ENCODE data around the gene RNF214. TPM values are rescaled to one million over a fixed set of nuclear protein-coding genes. Genes with fewer than 3 reads are reported as not detected.

RNF214 gene
- total RNA-seq, 1 donor from 2014 or later = 37.1 TPM

GRCh38 chr11:117295438-117296137 lies 63.1 kb downstream of the RNF214 start:
- Mint-ChIP-seq H3K36me3 (ENCODE audit: low read depth, unreplicated experiment) (peaks cover 21% of the 10 kb centered on the region), H3K27me3 (ENCODE audit: unreplicated experiment) (peaks cover 2% of the 10 kb centered on the region), H3K9me3 (ENCODE audit: unreplicated experiment) (no peaks in the 10 kb centered on the region), H3K4me3 (ENCODE audit: unreplicated experiment) (no peak overlapping the region), H3K4me1 (ENCODE audit: unreplicated experiment) (peaks cover 15% of the 10 kb centered on the region), H3K27ac (ENCODE audit: unreplicated experiment) (no peak overlapping the region)
- no peak for DNase-seq (ENCODE audit: low spot score)
- no peak for TF ChIP-seq CTCF (IDR thresholded peaks at IDR 0.05; ENCODE audit: unreplicated experiment)

GRCh38 chr11:117296881-117297280 lies 64.4 kb downstream of the RNF214 start:
- Mint-ChIP-seq H3K4me1 (ENCODE audit: unreplicated experiment) (peaks cover 19% of the 10 kb centered on the region), H3K9me3 (ENCODE audit: unreplicated experiment) (no peaks in the 10 kb centered on the region), H3K36me3 (ENCODE audit: low read depth, unreplicated experiment) (peaks cover 20% of the 10 kb centered on the region), H3K27me3 (ENCODE audit: unreplicated experiment) (peaks cover 2% of the 10 kb centered on the region), H3K27ac (ENCODE audit: unreplicated experiment) (no peak overlapping the region), H3K4me3 (ENCODE audit: unreplicated experiment) (no peak overlapping the region)
- TF ChIP-seq CTCF (IDR thresholded peaks at IDR 0.05; ENCODE audit: unreplicated experiment) = no peak
- no peak for DNase-seq (ENCODE audit: low spot score)

GRCh38 chr11:117298195-117298594 lies 65.7 kb downstream of the RNF214 start:
- Mint-ChIP-seq H3K4me3 (ENCODE audit: unreplicated experiment) (no peak overlapping the region), H3K4me1 (ENCODE audit: unreplicated experiment) (peaks cover 19% of the 10 kb centered on the region), H3K36me3 (ENCODE audit: low read depth, unreplicated experiment) (peaks cover 15% of the 10 kb centered on the region), H3K27ac (ENCODE audit: unreplicated experiment) (no peak overlapping the region), H3K9me3 (ENCODE audit: unreplicated experiment) (no peaks in the 10 kb centered on the region), H3K27me3 (ENCODE audit: unreplicated experiment) (no peaks in the 10 kb centered on the region)
- no peak for TF ChIP-seq CTCF (IDR thresholded peaks at IDR 0.05; ENCODE audit: unreplicated experiment)
- no peak for DNase-seq (ENCODE audit: low spot score)

GRCh38 chr11:117299351-117300282 lies 67.1 kb downstream of the RNF214 start:
- peaks cover 23% of the 10 kb centered on the region for H3K4me1 Mint-ChIP-seq (ENCODE audit: unreplicated experiment)
- H3K9me3 Mint-ChIP-seq (ENCODE audit: unreplicated experiment) = no peaks in the 10 kb centered on the region
- TF ChIP-seq CTCF (IDR thresholded peaks at IDR 0.05; ENCODE audit: unreplicated experiment) = no peak
- DNase-seq (ENCODE audit: low spot score) = no peak
- H3K36me3 Mint-ChIP-seq (ENCODE audit: low read depth, unreplicated experiment) = peaks cover 9% of the 10 kb centered on the region
- no peaks in the 10 kb centered on the region for H3K27me3 Mint-ChIP-seq (ENCODE audit: unreplicated experiment)
- no peak overlapping the region for H3K4me3 Mint-ChIP-seq (ENCODE audit: unreplicated experiment)
- H3K27ac Mint-ChIP-seq (ENCODE audit: unreplicated experiment) = no peak overlapping the region

- Mint-ChIP-seq H3K9me3 (ENCODE audit: unreplicated experiment) (no peaks in the 10 kb centered on the region), H3K4me1 (ENCODE audit: unreplicated experiment) (peaks cover 23% of the 10 kb centered on the region), H3K36me3 (ENCODE audit: low read depth, unreplicated experiment) (peaks cover 9% of the 10 kb centered on the region), H3K4me3 (ENCODE audit: unreplicated experiment) (no peak overlapping the region), H3K27ac (ENCODE audit: unreplicated experiment) (no peak overlapping the region), H3K27me3 (ENCODE audit: unreplicated experiment) (no peaks in the 10 kb centered on the region)
- TF ChIP-seq CTCF (IDR thresholded peaks at IDR 0.05; ENCODE audit: unreplicated experiment) = no peak
- DNase-seq (ENCODE audit: low spot score) = no peak
Measured at GRCh38 chr11:117300283-117300663, 67.8 kb downstream of the RNF214 start.

Data from endothelial cell (in vitro differentiated cells).